Measurements from ENCODE around the gene FNDC7. TPM values are rescaled to one million over a fixed set of nuclear protein-coding genes. Genes with fewer than 3 reads are reported as not detected.

The FNDC7 gene
- total and polyA plus RNA-seq, 9 of the 15 experiments (the other 6 are each of a cell fraction or from before 2014, with no cell fraction given) = not detected

DNA sequence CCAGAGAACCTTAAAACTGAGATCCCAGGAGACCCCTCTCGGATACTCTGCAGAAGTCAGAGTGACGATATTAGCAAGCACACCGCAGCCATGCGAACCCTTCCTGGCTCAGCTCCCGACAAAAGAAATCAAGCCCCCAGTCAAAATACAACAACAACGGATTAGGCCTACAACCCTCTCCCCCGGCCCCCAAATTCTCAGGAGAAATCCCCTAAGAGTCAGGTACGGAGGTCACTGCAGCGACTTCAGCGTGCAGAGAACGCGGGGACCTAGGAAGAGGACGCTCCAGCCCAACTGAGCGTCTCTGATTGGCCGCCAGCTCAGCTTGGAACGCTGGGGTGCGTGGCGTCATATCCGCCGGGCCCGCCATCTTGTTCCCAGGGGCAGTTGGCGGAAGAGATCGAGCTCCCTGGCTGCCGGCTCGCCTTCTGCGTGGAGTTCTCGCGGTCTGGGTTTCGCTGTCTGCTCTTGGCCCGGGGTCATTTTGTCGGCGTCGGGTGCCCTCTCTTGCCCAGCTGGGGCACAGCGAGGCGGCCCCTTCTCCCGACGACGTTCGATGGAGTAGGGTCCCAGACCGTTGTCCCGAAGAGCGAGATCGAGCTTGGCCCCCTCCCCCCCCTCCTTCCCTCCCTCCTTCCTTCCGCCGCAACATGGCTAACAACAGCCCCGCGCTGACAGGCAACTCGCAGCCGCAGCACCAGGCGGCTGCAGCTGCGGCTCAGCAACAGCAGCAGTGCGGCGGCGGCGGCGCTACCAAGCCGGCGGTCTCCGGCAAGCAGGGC, 20.6 kb upstream of the FNDC7 start, which contains the start of gene PRPF38B (continued):
- TF ChIP-seq, protein P1, sequence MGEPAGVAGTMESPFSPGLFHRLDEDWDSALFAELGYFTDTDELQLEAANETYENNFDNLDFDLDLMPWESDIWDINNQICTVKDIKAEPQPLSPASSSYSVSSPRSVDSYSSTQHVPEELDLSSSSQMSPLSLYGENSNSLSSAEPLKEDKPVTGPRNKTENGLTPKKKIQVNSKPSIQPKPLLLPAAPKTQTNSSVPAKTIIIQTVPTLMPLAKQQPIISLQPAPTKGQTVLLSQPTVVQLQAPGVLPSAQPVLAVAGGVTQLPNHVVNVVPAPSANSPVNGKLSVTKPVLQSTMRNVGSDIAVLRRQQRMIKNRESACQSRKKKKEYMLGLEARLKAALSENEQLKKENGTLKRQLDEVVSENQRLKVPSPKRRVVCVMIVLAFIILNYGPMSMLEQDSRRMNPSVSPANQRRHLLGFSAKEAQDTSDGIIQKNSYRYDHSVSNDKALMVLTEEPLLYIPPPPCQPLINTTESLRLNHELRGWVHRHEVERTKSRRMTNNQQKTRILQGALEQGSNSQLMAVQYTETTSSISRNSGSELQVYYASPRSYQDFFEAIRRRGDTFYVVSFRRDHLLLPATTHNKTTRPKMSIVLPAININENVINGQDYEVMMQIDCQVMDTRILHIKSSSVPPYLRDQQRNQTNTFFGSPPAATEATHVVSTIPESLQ (CRISPR knock-in tag; IDR thresholded peaks at IDR 0.05) = peak; percentile 7; the same call in 1 of the 2 replicates
- TF ChIP-seq POLR3A (IDR thresholded peaks at IDR 0.05; ENCODE audit: borderline replicate concordance, extremely low read depth, insufficient read depth, insufficient read length) = no peak
- TF ChIP-seq, protein P2, sequence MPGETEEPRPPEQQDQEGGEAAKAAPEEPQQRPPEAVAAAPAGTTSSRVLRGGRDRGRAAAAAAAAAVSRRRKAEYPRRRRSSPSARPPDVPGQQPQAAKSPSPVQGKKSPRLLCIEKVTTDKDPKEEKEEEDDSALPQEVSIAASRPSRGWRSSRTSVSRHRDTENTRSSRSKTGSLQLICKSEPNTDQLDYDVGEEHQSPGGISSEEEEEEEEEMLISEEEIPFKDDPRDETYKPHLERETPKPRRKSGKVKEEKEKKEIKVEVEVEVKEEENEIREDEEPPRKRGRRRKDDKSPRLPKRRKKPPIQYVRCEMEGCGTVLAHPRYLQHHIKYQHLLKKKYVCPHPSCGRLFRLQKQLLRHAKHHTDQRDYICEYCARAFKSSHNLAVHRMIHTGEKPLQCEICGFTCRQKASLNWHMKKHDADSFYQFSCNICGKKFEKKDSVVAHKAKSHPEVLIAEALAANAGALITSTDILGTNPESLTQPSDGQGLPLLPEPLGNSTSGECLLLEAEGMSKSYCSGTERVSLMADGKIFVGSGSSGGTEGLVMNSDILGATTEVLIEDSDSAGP (CRISPR knock-in tag; IDR thresholded peaks at IDR 0.05) = 0 out of 2 replicates have a peak, but pooled peaks have one; percentile 35
- peak; percentile 86 for TF ChIP-seq SP1 (CRISPR knock-in tag; IDR thresholded peaks at IDR 0.05)
- TF ChIP-seq, protein P3, sequence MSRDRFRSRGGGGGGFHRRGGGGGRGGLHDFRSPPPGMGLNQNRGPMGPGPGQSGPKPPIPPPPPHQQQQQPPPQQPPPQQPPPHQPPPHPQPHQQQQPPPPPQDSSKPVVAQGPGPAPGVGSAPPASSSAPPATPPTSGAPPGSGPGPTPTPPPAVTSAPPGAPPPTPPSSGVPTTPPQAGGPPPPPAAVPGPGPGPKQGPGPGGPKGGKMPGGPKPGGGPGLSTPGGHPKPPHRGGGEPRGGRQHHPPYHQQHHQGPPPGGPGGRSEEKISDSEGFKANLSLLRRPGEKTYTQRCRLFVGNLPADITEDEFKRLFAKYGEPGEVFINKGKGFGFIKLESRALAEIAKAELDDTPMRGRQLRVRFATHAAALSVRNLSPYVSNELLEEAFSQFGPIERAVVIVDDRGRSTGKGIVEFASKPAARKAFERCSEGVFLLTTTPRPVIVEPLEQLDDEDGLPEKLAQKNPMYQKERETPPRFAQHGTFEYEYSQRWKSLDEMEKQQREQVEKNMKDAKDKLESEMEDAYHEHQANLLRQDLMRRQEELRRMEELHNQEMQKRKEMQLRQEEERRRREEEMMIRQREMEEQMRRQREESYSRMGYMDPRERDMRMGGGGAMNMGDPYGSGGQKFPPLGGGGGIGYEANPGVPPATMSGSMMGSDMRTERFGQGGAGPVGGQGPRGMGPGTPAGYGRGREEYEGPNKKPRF (IDR thresholded peaks at IDR 0.05; ENCODE audit: low read depth, low read length) = no peak
- TF ChIP-seq SMC3 (conservative IDR thresholded peaks at IDR 0.05; ENCODE audit: insufficient read depth, low read depth, low read length) = no peak
- no peak for TF ChIP-seq TAF15 (IDR thresholded peaks at IDR 0.05; ENCODE audit: low read depth, low read length)
- no peak for TF ChIP-seq ILK (tag; IDR thresholded peaks at IDR 0.05; ENCODE audit: borderline replicate concordance, low read depth)
- TF ChIP-seq NEUROD1 (IDR thresholded peaks at IDR 0.05; ENCODE audit: borderline replicate concordance, low read depth, low read length, partially characterized antibody) = peak; percentile 11
- TF ChIP-seq ZNF699 (CRISPR knock-in tag; IDR thresholded peaks at IDR 0.05; ENCODE audit: insufficient replicate concordance) = no peak
- TF ChIP-seq, protein P4, sequence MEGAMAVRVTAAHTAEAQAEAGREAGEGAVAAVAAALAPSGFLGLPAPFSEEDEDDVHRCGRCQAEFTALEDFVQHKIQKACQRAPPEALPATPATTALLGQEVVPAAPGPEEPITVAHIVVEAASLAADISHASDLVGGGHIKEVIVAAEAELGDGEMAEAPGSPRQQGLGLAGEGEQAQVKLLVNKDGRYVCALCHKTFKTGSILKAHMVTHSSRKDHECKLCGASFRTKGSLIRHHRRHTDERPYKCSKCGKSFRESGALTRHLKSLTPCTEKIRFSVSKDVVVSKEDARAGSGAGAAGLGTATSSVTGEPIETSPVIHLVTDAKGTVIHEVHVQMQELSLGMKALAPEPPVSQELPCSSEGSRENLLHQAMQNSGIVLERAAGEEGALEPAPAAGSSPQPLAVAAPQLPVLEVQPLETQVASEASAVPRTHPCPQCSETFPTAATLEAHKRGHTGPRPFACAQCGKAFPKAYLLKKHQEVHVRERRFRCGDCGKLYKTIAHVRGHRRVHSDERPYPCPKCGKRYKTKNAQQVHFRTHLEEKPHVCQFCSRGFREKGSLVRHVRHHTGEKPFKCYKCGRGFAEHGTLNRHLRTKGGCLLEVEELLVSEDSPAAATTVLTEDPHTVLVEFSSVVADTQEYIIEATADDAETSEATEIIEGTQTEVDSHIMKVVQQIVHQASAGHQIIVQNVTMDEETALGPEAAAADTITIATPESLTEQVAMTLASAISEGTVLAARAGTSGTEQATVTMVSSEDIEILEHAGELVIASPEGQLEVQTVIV (CRISPR knock-in tag; IDR thresholded peaks at IDR 0.05; ENCODE audit: borderline replicate concordance) = no peak
- TF ChIP-seq SAFB (IDR thresholded peaks at IDR 0.05; ENCODE audit: borderline replicate concordance, low read depth, low read length) = no peak
- TF ChIP-seq CSDE1 (IDR thresholded peaks at IDR 0.05) = 0 out of 4 replicates have a peak, but pooled peaks of 1 of the 2 experiments have one; percentile 38
- peak; percentile 83 to 90; a peak in 3 of 4 replicates for TF ChIP-seq FOXK2 (conservative IDR thresholded peaks at IDR 0.05 in 1 of 2, IDR thresholded peaks at IDR 0.05 in 1 of 2; ENCODE audit: low read depth in 2 of 2)
- peak; percentile 69 for TF ChIP-seq FIP1L1 (IDR thresholded peaks at IDR 0.05; ENCODE audit: low read depth, low read length, poor library complexity, severe bottlenecking)
- peak; percentile 88 for TF ChIP-seq CC2D1A (IDR thresholded peaks at IDR 0.05)
- TF ChIP-seq EWSR1 (IDR thresholded peaks at IDR 0.05; ENCODE audit: borderline replicate concordance, low read depth, partially characterized antibody) = no peak
